H1 (cell line): Measurements from ENCODE around the gene PALD1. TPM values are rescaled to one million over a fixed set of nuclear protein-coding genes. Genes with fewer than 3 reads are reported as not detected.

ENCODE experiments used
- CTCF ChIA-PET: fragments of 300-600 bp; sonication (Branson Sonifier 250); formaldehyde crosslinking; loops from one replicate; lab custom pipeline; 2021; ENCODE audit not compliant: partially characterized antibody; lab: Charles Lee
- POLR2A ChIA-PET: fragments of 300-600 bp; sonication (Branson Sonifier 250); formaldehyde crosslinking; loops from one replicate; lab custom pipeline; 2021; ENCODE audit warnings: inconsistent platforms; ENCODE audit not compliant: partially characterized antibody; lab: Charles Lee
- DNase-seq, 2 experiments: peaks; one replicate each; pipeline versions ENCODE4 v3.0.0 to v3.0.0-alpha.2; 2010 to 2022; ENCODE audit warnings: low spot score in 2 of 2, low read depth in 1 of 2, mixed read lengths in 1 of 2
- FAIRE-seq: peaks from 2 replicates; lab custom pipeline; 2011; peaks lifted over from hg19 to GRCh38; lab: Jason Lieb, UNC
- H2AFZ ChIP-seq: 2 replicates; pipeline ENCODE4 v1.8.1; 2012; ENCODE audit warnings: low read length, inconsistent platforms
- H2AK5ac ChIP-seq: 2 replicates; pipeline ENCODE4 v1.6.1; 2013; ENCODE audit warnings: low read depth, low read length
- H2BK120ac ChIP-seq: replicated peaks from 2 replicates; pipeline ENCODE3; 2013; ENCODE audit warnings: low read depth, low read length, inconsistent platforms
- H2BK12ac ChIP-seq: 2 replicates; pipeline ENCODE4 v1.6.1; 2013; ENCODE audit warnings: low read depth, low read length
- H2BK15ac ChIP-seq: 2 replicates; pipeline ENCODE4 v1.6.1; 2013; ENCODE audit warnings: low read length
- H2BK20ac ChIP-seq: 2 replicates; pipeline ENCODE4 v1.6.1; 2013; ENCODE audit warnings: low read length
- H2BK5ac ChIP-seq: 2 replicates; pipeline ENCODE4 v1.6.1; 2013; ENCODE audit warnings: low read depth, low read length
- H3K14ac ChIP-seq: 2 replicates; pipeline ENCODE4 v1.6.1; 2013; ENCODE audit warnings: inconsistent platforms; ENCODE audit not compliant: insufficient read length
- H3K18ac ChIP-seq: 2 replicates; pipeline ENCODE4 v1.6.1; 2013; ENCODE audit warnings: low read length; ENCODE audit errors: extremely low read depth
- H3K23ac ChIP-seq: 2 replicates; pipeline ENCODE4 v1.6.1; 2013; ENCODE audit warnings: inconsistent platforms; ENCODE audit not compliant: insufficient read length
- H3K23me2 ChIP-seq: 2 replicates; pipeline ENCODE4 v1.6.1; 2013; ENCODE audit warnings: low read depth, low read length
- H3K27ac ChIP-seq: 2 replicates; pipeline ENCODE4 v1.6.1; 2011; ENCODE audit warnings: low read depth, low read length, inconsistent platforms
- H3K27me3 ChIP-seq, 4 experiments: replicated peaks in 1 of 4; 1 replicate in 1 of 4; 2 replicates in 3 of 4; pipeline versions ENCODE4 v1.6.1 to v1.8.1; 2011 to 2013; ENCODE audit warnings: low read length in 3 of 4, mild to moderate bottlenecking in 3 of 4, inconsistent platforms in 2 of 4, mixed read lengths in 2 of 4, moderate library complexity in 1 of 4; ENCODE audit not compliant: control insufficient read depth in 3 of 4, insufficient read depth in 3 of 4; ENCODE audit errors: extremely low read depth in 1 of 4
- H3K36me3 ChIP-seq, 4 experiments: 2 replicates each; pipeline versions ENCODE4 v1.6.1 to v1.8.1; 2011 to 2013; ENCODE audit warnings: mild to moderate bottlenecking in 4 of 4, low read length in 3 of 4, moderate library complexity in 2 of 4, control low read depth in 1 of 4, inconsistent platforms in 1 of 4; ENCODE audit not compliant: insufficient read depth in 4 of 4, control insufficient read depth in 2 of 4
- H3K4ac ChIP-seq: replicated peaks from 2 replicates; pipeline ENCODE3; 2013; ENCODE audit warnings: low read length, low read depth, mixed read lengths, inconsistent platforms; ENCODE audit not compliant: insufficient read length
- H3K4me1 ChIP-seq, 4 experiments: replicated peaks in 1 of 4; 1 replicate in 1 of 4; 2 replicates in 3 of 4; pipeline versions ENCODE4 v1.6.1 to v1.8.1; 2011 to 2013; ENCODE audit warnings: low read length in 3 of 4, inconsistent platforms in 2 of 4, mixed read lengths in 1 of 4; ENCODE audit not compliant: insufficient read depth in 4 of 4, control insufficient read depth in 3 of 4
- H3K4me2 ChIP-seq, 2 experiments: 2 replicates each; pipeline versions ENCODE4 v1.6.1 to v1.8.1; 2011 to 2013; ENCODE audit warnings: low read depth in 2 of 2, low read length in 2 of 2, control low read depth in 1 of 2, inconsistent platforms in 1 of 2, mild to moderate bottlenecking in 1 of 2; ENCODE audit not compliant: insufficient read depth in 1 of 2
- H3K4me3 ChIP-seq, 4 experiments: fragments of 200-600, 300-600 bp in 1 of 4; sonication (generic), shearing (Covaris generic), sonication (Bioruptor Twin) in 1 of 4; 2 replicates each; pipeline versions ENCODE4 v1.5.1 to v1.8.1; 2011 to 2016; ENCODE audit warnings: low read length in 4 of 4, low read depth in 3 of 4, control low read depth in 2 of 4, inconsistent platforms in 2 of 4, mild to moderate bottlenecking in 2 of 4, mixed read lengths in 1 of 4, moderate library complexity in 1 of 4; ENCODE audit not compliant: insufficient read depth in 2 of 4; ENCODE audit errors: extremely low read depth in 1 of 4
- H3K56ac ChIP-seq: replicated peaks from 2 replicates; pipeline ENCODE3; 2013; ENCODE audit warnings: low read depth, mild to moderate bottlenecking, mixed read lengths, low read length, inconsistent platforms; ENCODE audit not compliant: insufficient read length
- H3K79me1 ChIP-seq: 2 replicates; pipeline ENCODE4 v1.6.1; 2013; ENCODE audit warnings: low read depth, low read length, control low read depth
- H3K79me2 ChIP-seq, 2 experiments: 2 replicates each; pipeline versions ENCODE4 v1.6.1 to v1.8.1; 2012 to 2013; ENCODE audit warnings: low read length in 2 of 2, mild to moderate bottlenecking in 2 of 2, inconsistent platforms in 1 of 2; ENCODE audit not compliant: insufficient read depth in 2 of 2, control insufficient read depth in 1 of 2
- H3K9ac ChIP-seq, 4 experiments: replicated peaks in 1 of 4; 1 replicate in 1 of 4; 2 replicates in 3 of 4; pipeline versions ENCODE4 v1.6.1 to v1.8.1; 2011 to 2013; ENCODE audit warnings: low read depth in 3 of 4, low read length in 3 of 4, control low read depth in 2 of 4, mild to moderate bottlenecking in 2 of 4, moderate library complexity in 2 of 4, inconsistent platforms in 1 of 4; ENCODE audit errors: extremely low read depth in 1 of 4
- H3K9me3 ChIP-seq, 2 experiments: 2 replicates each; pipeline versions ENCODE4 v1.6.1 to v1.8.1; 2012 to 2013; ENCODE audit warnings: mild to moderate bottlenecking in 2 of 2, moderate library complexity in 2 of 2, control low read depth in 1 of 2, inconsistent platforms in 1 of 2, low read depth in 1 of 2, low read length in 1 of 2, mixed read lengths in 1 of 2; ENCODE audit not compliant: insufficient read depth in 2 of 2
- H4K20me1 ChIP-seq, 2 experiments: replicated peaks in 1 of 2; 2 replicates each; pipeline versions ENCODE3 to v1.8.1; 2011 to 2013; ENCODE audit warnings: inconsistent platforms in 2 of 2, low read length in 2 of 2, mild to moderate bottlenecking in 1 of 2; ENCODE audit not compliant: insufficient read depth in 2 of 2, control insufficient read depth in 1 of 2
- H4K5ac ChIP-seq: 2 replicates; pipeline ENCODE4 v1.6.1; 2013; ENCODE audit warnings: low read length, low read depth, mixed read lengths, inconsistent platforms; ENCODE audit not compliant: insufficient read length
- H4K8ac ChIP-seq: 2 replicates; pipeline ENCODE4 v1.8.0; 2013; ENCODE audit warnings: mild to moderate bottlenecking, moderate library complexity, low read length, inconsistent platforms; ENCODE audit not compliant: insufficient read depth; ENCODE audit errors: extremely low read depth
- H4K91ac ChIP-seq: replicated peaks from 2 replicates; pipeline ENCODE3; 2013; ENCODE audit warnings: low read length, mixed read lengths, inconsistent platforms; ENCODE audit not compliant: insufficient read length
- KDM4A ChIP-seq: IDR thresholded peaks from one replicate; pipeline ENCODE4 v1.7.1; 2012; ENCODE audit warnings: low read depth, mild to moderate bottlenecking, moderate library complexity, low read length, inconsistent platforms; ENCODE audit not compliant: severe bottlenecking
- WGBS, 2 experiments: shearing (Covaris generic) in 1 of 2; methylation state at CpG; one replicate each; pipeline versions ENCODE4 v1.1.6 to v1.1.7; 2013 to 2015; ENCODE audit warnings: low lambda C conversion rate in 2 of 2, mixed read lengths in 2 of 2, inconsistent platforms in 1 of 2, low coverage in 1 of 2, missing lambda C conversion rate in 1 of 2; ENCODE audit not compliant: insufficient replicate concordance in 2 of 2, insufficient coverage in 1 of 2, insufficient read length in 1 of 2; ENCODE audit errors: extremely low coverage in 1 of 2, missing lambda C conversion rate in 1 of 2; 5-methylcytosine and 5-hydroxymethylcytosine counted together
- polyA plus RNA-seq, 7 experiments: library from polyadenylated mRNA; depleted of rRNA in 3 of 7; stranded (reverse) in 5 of 7; unstranded in 2 of 7; fragments of >200 nt in 5 of 7; fragments of 200-250 nt in 2 of 7; gene quantifications; 1 replicate in 5 of 7; 2 replicates in 1 of 7; 4 replicates in 1 of 7; pipeline versions ENCODE4 v1.2.1 to v1.2.3, GENCODE V29; 2011 to 2013; ENCODE audit warnings: missing spikeins in 2 of 7, mixed read lengths in 2 of 7
- total RNA-seq: library from RNA; stranded (reverse); fragmentation: NEBNext Ultra II Directional; extraction: Animal tissue kit (Norgen Biotek cat#: 25700); gene quantifications from 2 replicates; pipeline ENCODE4 v1.2.1, GENCODE V29; 2021

Gene PALD1
- total and polyA plus RNA-seq, 2 of the 8 experiments (the other 6 are each of a cell fraction or from before 2014, with no cell fraction given), result 13.3 to 32.8 TPM

DNA sequence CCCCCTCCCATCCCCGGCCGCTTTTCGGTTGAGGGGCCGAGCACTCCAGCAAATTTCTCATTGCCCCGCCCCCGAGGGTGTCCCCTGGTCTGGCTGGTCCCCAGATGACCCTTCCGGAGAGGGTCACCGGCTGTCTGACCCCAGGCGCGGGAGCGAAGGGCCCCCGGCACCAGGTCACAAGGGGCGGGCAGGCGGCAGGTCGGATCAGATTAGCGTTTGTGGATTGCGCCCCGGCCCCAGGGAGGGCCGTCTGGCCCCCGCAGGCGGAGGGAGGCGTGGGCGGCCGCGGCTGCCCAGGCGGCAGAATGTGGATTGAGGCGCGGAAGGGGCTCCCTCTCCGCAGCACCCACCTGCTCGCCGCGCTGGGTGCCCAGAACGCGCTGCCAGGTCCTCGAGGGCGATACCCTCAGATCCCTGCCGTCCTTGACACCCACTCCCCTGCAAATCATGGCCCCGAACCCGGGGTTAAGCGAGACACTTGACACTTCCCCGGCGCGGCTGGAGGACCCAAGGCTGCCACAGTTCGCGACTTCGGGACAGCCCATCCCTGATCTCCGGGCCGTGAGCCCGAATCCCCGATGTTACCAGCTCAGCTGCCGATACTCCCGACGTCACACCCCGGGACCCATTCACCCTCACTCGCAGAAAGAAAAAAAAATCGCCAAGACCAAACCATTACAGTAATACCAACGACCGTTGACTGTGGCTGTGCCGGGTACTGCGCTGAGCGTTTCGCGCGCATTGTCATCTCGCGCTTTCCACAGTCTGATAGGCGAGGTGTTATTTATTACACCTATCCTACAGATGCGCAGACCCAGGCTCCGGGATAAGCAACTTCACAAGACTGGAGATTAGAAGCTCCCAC lies 38.0 kb upstream of the PALD1 start:
- FAIRE-seq, result no peak
- H3K27ac ChIP-seq, result no peak overlapping the region
- peak overlapping the region; percentile 97; the same call in 1 of the 2 replicates for H2BK5ac ChIP-seq
- no peak overlapping the region; the same call in none of the 2 replicates for H3K18ac ChIP-seq
- H3K79me2 ChIP-seq, result no peaks in the 10 kb centered on the region
- 4% methylated on average over 66 of the region's 69 CpGs; no CpG with 5 or more reads in 1 of the 2 experiments for WGBS, 2 experiments
- peaks cover 2 to 13% of the 10 kb centered on the region in 2 experiments for H4K20me1 ChIP-seq
- peak overlapping the region; percentile 89 for H2BK120ac ChIP-seq
- peaks cover 15% of the 10 kb centered on the region; the same call in 1 of the 2 replicates for H3K23me2 ChIP-seq
- no peak overlapping the region for H2BK15ac ChIP-seq
- peak overlapping the region; percentile 99 for H2BK12ac ChIP-seq
- ChIA-PET POLR2A (interaction anchor here (0.6 to 4.8 kb wide), 6 partner anchors 9 to 53 kb away, joined by 4 to 28 read pairs (median 8); partner anchors contain the start of gene EIF4EBP2), CTCF (interaction anchor here (0.7 to 3.6 kb wide), 7 partner anchors 10 to 100 kb away, joined by 3 to 15 read pairs (median 4); no protein-coding TSS in a partner anchor)
- peak overlapping the region; percentile 61; the same call in 1 of the 2 replicates for H2BK20ac ChIP-seq
- H3K36me3 ChIP-seq, result no peaks in the 10 kb centered on the region; a peak in 1 of 8 replicates
- peaks cover 18 to 43% (median 38%) of the 10 kb centered on the region in 4 experiments for H3K27me3 ChIP-seq
- no peak overlapping the region for H4K5ac ChIP-seq
- no peak overlapping the region for H2AFZ ChIP-seq
- no peak overlapping the region for H3K14ac ChIP-seq
- H3K23ac ChIP-seq, result no peak overlapping the region
- peaks cover 5 to 20% (median 19%) of the 10 kb centered on the region in 4 experiments for H3K4me1 ChIP-seq
- 0 out of 2 replicates have a peak overlapping the region, but pooled peaks have one; percentile 42 for H4K8ac ChIP-seq
- H3K9me3 ChIP-seq, result no peaks in the 10 kb centered on the region
- peak overlapping the region; percentile 47 for H3K56ac ChIP-seq
- peak overlapping the region; percentile 73 to 84 for H3K4me2 ChIP-seq
- no peaks in the 10 kb centered on the region; the same call in 1 of the 2 replicates for H3K79me1 ChIP-seq
- DNase-seq, result peak in 1 of 2 experiments; percentile 72
- H2AK5ac ChIP-seq, result peak overlapping the region; percentile 56; the same call in 1 of the 2 replicates
- H3K4ac ChIP-seq, result peak overlapping the region; percentile 62
- peak overlapping the region; percentile 23 to 57 (median 44) for H3K4me3 ChIP-seq
- H4K91ac ChIP-seq, result no peak overlapping the region
- no peak overlapping the region; a peak in 1 of 7 replicates for H3K9ac ChIP-seq
- peak; percentile 43 for TF ChIP-seq KDM4A
